D341Med (cell line): ENCODE results near the gene SRPK3.
A peak's percentile ranks its signal among the peaks of the same experiment; 100 is the strongest.
"Not testable (repeated sequence)": the region's sequence is repeated elsewhere in the genome, so short reads cannot be mapped to it uniquely, and the experiment has no call there.

Experiments
- DNase-seq: peaks from one replicate; pipeline ENCODE4 v3.0.0; 2012; ENCODE audit warnings: low spot score

SRPK3 gene

GRCh38 chrX:153807976-153808375 lies 27.1 kb downstream of the SRPK3 start:
- DNase-seq, result no peak

- no peak for DNase-seq
These were observed 31.4 kb downstream of the SRPK3 start for GRCh38 chrX:153812220-153812619.

- DNase-seq, result no peak
These were observed 32.3 kb downstream of the SRPK3 start for GRCh38 chrX:153813161-153813560.

- DNase-seq, result no peak
These were observed 33.9 kb downstream of the SRPK3 start for GRCh38 chrX:153814591-153815315.

- DNase-seq, result no peak
These were observed 36.2 kb downstream of the SRPK3 start for GRCh38 chrX:153816831-153817690.

GRCh38 chrX:153818064-153818463 lies 37.2 kb downstream of the SRPK3 start:
- DNase-seq, result not testable (repeated sequence)

GRCh38 chrX:153818571-153819383 lies 37.9 kb downstream of the SRPK3 start:
- peak; percentile 88 for DNase-seq

GRCh38 chrX:153819384-153820040 lies 38.7 kb downstream of the SRPK3 start:
- DNase-seq, result no peak

GRCh38 chrX:153820601-153821000 lies 39.8 kb downstream of the SRPK3 start:
- no peak for DNase-seq

- peak; percentile 4 for DNase-seq
These were observed 40.2 kb downstream of the SRPK3 start for GRCh38 chrX:153821066-153821465.

- no peak for DNase-seq
These were observed 43.5 kb downstream of the SRPK3 start for GRCh38 chrX:153824348-153824747.

- no peak for DNase-seq
These were observed 44.2 kb downstream of the SRPK3 start for GRCh38 chrX:153825042-153825441.

GRCh38 chrX:153827016-153827415 lies 46.2 kb downstream of the SRPK3 start:
- DNase-seq, result no peak

- no peak for DNase-seq
These were observed 47.1 kb downstream of the SRPK3 start for GRCh38 chrX:153827903-153828302.

- no peak for DNase-seq
These were observed 47.5 kb downstream of the SRPK3 start for GRCh38 chrX:153828308-153828707.

GRCh38 chrX:153828723-153829548 lies 48.1 kb downstream of the SRPK3 start:
- DNase-seq, result no peak

- no peak for DNase-seq
These were observed 48.6 kb downstream of the SRPK3 start for GRCh38 chrX:153829549-153829798.

GRCh38 chrX:153829799-153830639 lies 49.2 kb downstream of the SRPK3 start, which contains the start of gene PDZD4:
TSS of gene PDZD4 (minus strand) at chrX:153830544. CDS start at chrX:153830298, 246 bp downstream.
- DNase-seq, result peak; percentile 52

- peak; percentile 71 for DNase-seq
These were observed 50.0 kb downstream of the SRPK3 start for GRCh38 chrX:153830640-153831428.
